AG04449 (cell line): ENCODE measurements around the gene PCCA.
"Not testable (repeated sequence)": the region's sequence is repeated elsewhere in the genome, so short reads cannot be mapped to it uniquely, and the experiment has no call there.

Source experiments
- CTCF ChIA-PET: fragments of 350-600 bp; formaldehyde crosslinking; extraction: SDS; loops from one replicate; lab custom pipeline; 2021; ENCODE audit warnings: antibody characterized with exemption; lab: Yijun Ruan, JAX
- POLR2A ChIA-PET: fragments of 400-600, 350-600 bp; formaldehyde crosslinking; extraction: SDS; loops from one replicate; lab custom pipeline; 2020; ENCODE audit warnings: antibody characterized with exemption, inconsistent platforms; lab: Yijun Ruan, JAX
- DNase-seq: peaks from one replicate; pipeline ENCODE4 v3.0.0-alpha.2; 2010; ENCODE audit warnings: low read depth, low spot score
- H3K4me3 ChIP-seq: 2 replicates; pipeline ENCODE4 v1.5.1; 2011; ENCODE audit warnings: low read depth, mild to moderate bottlenecking, control low read depth, low read length
- CTCF ChIP-seq: IDR thresholded peaks from one replicate; pipeline ENCODE4 v1.5.1; 2011; ENCODE audit warnings: mild to moderate bottlenecking, moderate library complexity, low read length, control low read depth, inconsistent platforms; ENCODE audit not compliant: insufficient read depth; ENCODE audit errors: missing control alignments

The PCCA gene

GRCh38 chr13:100305398-100305797 is 216.5 kb downstream of the PCCA start:
- ChIA-PET POLR2A (no interaction called here), CTCF (interaction anchor here (1.5 kb wide), 1 partner anchor 389 kb away, joined by 4 read pairs; no protein-coding TSS in a partner anchor)
- DNase-seq, result no peak
- no peak overlapping the region for H3K4me3 ChIP-seq
- TF ChIP-seq CTCF, result no peak

- CTCF ChIA-PET, result interaction anchor here (0.6 to 1.5 kb wide), 2 partner anchors 390 to 1104 kb away, joined by 3 to 4 read pairs; no protein-coding TSS in a partner anchor
- TF ChIP-seq CTCF, result no peak
- no peak overlapping the region for H3K4me3 ChIP-seq
- POLR2A ChIA-PET, result no interaction called here
- DNase-seq, result no peak
Measured at GRCh38 chr13:100306030-100306429, 217.1 kb downstream of the PCCA start.

GRCh38 chr13:100306434-100306999 is 217.6 kb downstream of the PCCA start:
- POLR2A ChIA-PET, result no interaction called here
- DNase-seq, result no peak
- CTCF ChIA-PET, result interaction anchor here (0.6 to 1.5 kb wide), 2 partner anchors 390 to 1105 kb away, joined by 3 to 4 read pairs; no protein-coding TSS in a partner anchor
- H3K4me3 ChIP-seq, result no peak overlapping the region
- no peak for TF ChIP-seq CTCF

GRCh38 chr13:100314132-100314910 is 225.4 kb downstream of the PCCA start:
- CTCF ChIA-PET, result no interaction called here
- TF ChIP-seq CTCF, result no peak
- no peak overlapping the region for H3K4me3 ChIP-seq
- DNase-seq, result no peak
- POLR2A ChIA-PET, result no interaction called here

GRCh38 chr13:100315522-100315921 is 226.6 kb downstream of the PCCA start:
- ChIA-PET POLR2A (no interaction called here), CTCF (no interaction called here)
- TF ChIP-seq CTCF, result no peak
- H3K4me3 ChIP-seq, result no peak overlapping the region
- no peak for DNase-seq

GRCh38 chr13:100318473-100318872 is 229.6 kb downstream of the PCCA start:
- CTCF ChIA-PET, POLR2A ChIA-PET, DNase-seq, H3K4me3 ChIP-seq: not testable (repeated sequence)
